ENCODE results near the gene SCMH1. TPM values are rescaled to one million over a fixed set of nuclear protein-coding genes. Genes with fewer than 3 reads are reported as not detected.
A peak's percentile ranks its signal among the peaks of the same experiment; 100 is the strongest.

Gene SCMH1
- total RNA-seq, 1 donor from 2014 or later: 18.4 TPM

DNA sequence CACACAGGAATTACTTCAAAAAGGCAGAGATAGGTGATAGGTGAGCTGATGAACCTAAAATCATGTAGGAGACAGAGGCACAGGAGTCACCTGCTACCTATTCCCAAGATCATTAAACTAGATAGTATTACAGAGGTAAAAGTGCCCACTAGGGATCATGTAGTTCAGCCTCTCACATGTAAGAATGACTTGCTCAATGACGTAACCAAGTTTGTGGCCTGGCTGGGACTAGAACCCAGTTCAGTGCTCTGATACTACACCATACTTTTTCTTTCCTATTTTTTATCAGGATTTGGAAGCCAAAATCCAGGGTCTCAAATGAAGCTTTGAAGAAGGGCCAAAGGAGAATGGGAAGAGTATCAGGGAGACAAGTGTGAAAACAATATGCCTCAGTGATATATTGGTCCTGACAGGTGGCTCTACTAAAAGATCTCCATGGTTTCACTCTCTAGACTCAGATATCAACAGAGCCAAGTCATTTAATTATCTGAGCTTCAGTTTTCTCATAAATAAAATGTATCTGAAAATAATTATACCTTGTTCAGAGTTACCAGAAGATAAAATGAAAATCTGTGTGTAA is 133.3 kb downstream of the SCMH1 start:
- FAIRE-seq: no peak
- Mint-ChIP-seq H3K9me3 (ENCODE audit: unreplicated experiment) (no peaks in the 10 kb centered on the region), H3K27me3 (ENCODE audit: low read depth, unreplicated experiment) (no peaks in the 10 kb centered on the region), H3K27ac (ENCODE audit: unreplicated experiment) (peak overlapping the region; percentile 97), H3K4me3 (ENCODE audit: unreplicated experiment) (no peak overlapping the region), H3K36me3 (ENCODE audit: low read depth, unreplicated experiment) (peaks cover 3% of the 10 kb centered on the region), H3K4me1 (ENCODE audit: low read depth, unreplicated experiment) (peaks cover 22% of the 10 kb centered on the region)
- peaks cover 23% of the 10 kb centered on the region for H3K4me1 ChIP-seq (ENCODE audit: insufficient read depth, low read length)
- peak overlapping the region; percentile 49 for H3K4me3 ChIP-seq (ENCODE audit: insufficient read depth, low read depth, low read length)
- peak overlapping the region; percentile 91 for H3K27ac ChIP-seq (ENCODE audit: low read depth, low read length)
- peak overlapping the region; percentile 88 for H3K4me2 ChIP-seq (ENCODE audit: low read length)
- DNase-seq (ENCODE audit: low read depth): peak; percentile 51
- no peaks in the 10 kb centered on the region for H3K9me3 ChIP-seq (ENCODE audit: insufficient read depth, low read depth, low read length)
- no peaks in the 10 kb centered on the region for H3K27me3 ChIP-seq (ENCODE audit: insufficient read depth, low read length)
- no peaks in the 10 kb centered on the region for H3K79me2 ChIP-seq (ENCODE audit: insufficient read depth, low read length)
- H2AFZ ChIP-seq (ENCODE audit: low read depth, low read length): no peak overlapping the region
- H3K9ac ChIP-seq (ENCODE audit: low read length): peak overlapping the region; percentile 73
- H4K20me1 ChIP-seq (ENCODE audit: insufficient read depth, low read length): no peaks in the 10 kb centered on the region
- no peaks in the 10 kb centered on the region for H3K36me3 ChIP-seq (ENCODE audit: insufficient read depth, low read length)
- TF ChIP-seq EZH2 (IDR thresholded peaks at IDR 0.05; ENCODE audit: insufficient read depth, low read length): no peak
- TF ChIP-seq, protein P1, sequence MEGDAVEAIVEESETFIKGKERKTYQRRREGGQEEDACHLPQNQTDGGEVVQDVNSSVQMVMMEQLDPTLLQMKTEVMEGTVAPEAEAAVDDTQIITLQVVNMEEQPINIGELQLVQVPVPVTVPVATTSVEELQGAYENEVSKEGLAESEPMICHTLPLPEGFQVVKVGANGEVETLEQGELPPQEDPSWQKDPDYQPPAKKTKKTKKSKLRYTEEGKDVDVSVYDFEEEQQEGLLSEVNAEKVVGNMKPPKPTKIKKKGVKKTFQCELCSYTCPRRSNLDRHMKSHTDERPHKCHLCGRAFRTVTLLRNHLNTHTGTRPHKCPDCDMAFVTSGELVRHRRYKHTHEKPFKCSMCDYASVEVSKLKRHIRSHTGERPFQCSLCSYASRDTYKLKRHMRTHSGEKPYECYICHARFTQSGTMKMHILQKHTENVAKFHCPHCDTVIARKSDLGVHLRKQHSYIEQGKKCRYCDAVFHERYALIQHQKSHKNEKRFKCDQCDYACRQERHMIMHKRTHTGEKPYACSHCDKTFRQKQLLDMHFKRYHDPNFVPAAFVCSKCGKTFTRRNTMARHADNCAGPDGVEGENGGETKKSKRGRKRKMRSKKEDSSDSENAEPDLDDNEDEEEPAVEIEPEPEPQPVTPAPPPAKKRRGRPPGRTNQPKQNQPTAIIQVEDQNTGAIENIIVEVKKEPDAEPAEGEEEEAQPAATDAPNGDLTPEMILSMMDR (IDR thresholded peaks at IDR 0.05; ENCODE audit: insufficient read depth, low read depth, low read length): no peak

DNA sequence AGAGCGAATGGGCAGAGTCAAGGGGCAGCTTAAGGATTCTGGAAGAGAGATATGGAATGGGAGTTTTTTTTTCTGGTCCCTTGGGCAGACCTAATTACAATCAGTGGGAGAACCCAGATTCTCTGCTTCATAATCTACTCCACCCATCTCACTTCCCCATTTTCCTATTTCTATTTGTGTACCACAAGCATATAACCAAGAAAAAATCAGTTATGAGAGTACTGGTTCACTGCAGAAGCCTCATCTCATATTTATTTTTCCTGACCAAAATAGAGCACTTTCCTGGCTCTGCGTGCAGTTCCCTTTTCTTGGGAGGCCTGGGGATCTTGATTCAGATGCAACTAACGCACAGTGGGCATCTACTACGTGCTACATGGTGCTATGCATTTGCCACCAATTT is 138.3 kb downstream of the SCMH1 start:
- H3K9me3 ChIP-seq (ENCODE audit: insufficient read depth, low read depth, low read length): no peaks in the 10 kb centered on the region

DNA sequence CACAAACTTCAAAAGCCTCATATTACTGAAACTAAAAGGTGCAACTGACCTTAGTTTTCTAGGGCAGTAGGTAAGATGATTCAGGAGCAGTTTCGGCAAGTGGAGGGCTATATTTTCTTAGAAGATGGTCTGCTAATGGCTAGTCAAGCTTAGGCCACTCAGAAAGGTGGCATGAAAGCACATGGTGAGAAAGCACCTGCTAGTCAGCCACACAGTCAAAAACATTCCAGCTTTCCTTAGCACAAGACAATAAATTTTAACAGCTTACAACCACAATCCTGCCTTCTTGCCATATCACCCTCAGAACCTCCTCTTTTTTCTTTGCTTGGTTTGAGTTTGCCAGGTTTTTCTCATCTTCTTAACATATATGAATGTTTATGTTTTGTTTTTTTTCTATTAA is 139.5 kb downstream of the SCMH1 start:
- Histone ChIP-seq H3K9me3 (ENCODE audit: insufficient read depth, low read depth, low read length) (no peaks in the 10 kb centered on the region), H2AFZ (ENCODE audit: low read depth, low read length) (no peak overlapping the region), H3K4me3 (ENCODE audit: insufficient read depth, low read depth, low read length) (no peak overlapping the region), H3K27ac (ENCODE audit: low read depth, low read length) (no peak overlapping the region), H3K36me3 (ENCODE audit: insufficient read depth, low read length) (no peaks in the 10 kb centered on the region), H3K4me2 (ENCODE audit: low read length) (peak overlapping the region; percentile 18), H3K4me1 (ENCODE audit: insufficient read depth, low read length) (peaks cover 13% of the 10 kb centered on the region), H3K9ac (ENCODE audit: low read length) (no peak overlapping the region), H4K20me1 (ENCODE audit: insufficient read depth, low read length) (no peaks in the 10 kb centered on the region), H3K27me3 (ENCODE audit: insufficient read depth, low read length) (no peaks in the 10 kb centered on the region), H3K79me2 (ENCODE audit: insufficient read depth, low read length) (no peaks in the 10 kb centered on the region)
- Mint-ChIP-seq H3K4me1 (ENCODE audit: low read depth, unreplicated experiment) (peaks cover 1% of the 10 kb centered on the region), H3K27ac (ENCODE audit: unreplicated experiment) (no peak overlapping the region), H3K27me3 (ENCODE audit: low read depth, unreplicated experiment) (no peaks in the 10 kb centered on the region), H3K36me3 (ENCODE audit: low read depth, unreplicated experiment) (peaks cover 4% of the 10 kb centered on the region), H3K9me3 (ENCODE audit: unreplicated experiment) (no peaks in the 10 kb centered on the region), H3K4me3 (ENCODE audit: unreplicated experiment) (no peak overlapping the region)
- FAIRE-seq: no peak
- no peak for DNase-seq (ENCODE audit: low read depth)
- TF ChIP-seq, protein P1 (IDR thresholded peaks at IDR 0.05; ENCODE audit: insufficient read depth, low read depth, low read length): no peak
- TF ChIP-seq EZH2 (IDR thresholded peaks at IDR 0.05; ENCODE audit: insufficient read depth, low read length): no peak

More for the DNA sequence above, 138.3 kb downstream of the SCMH1 start:
- no peaks in the 10 kb centered on the region for H3K27me3 ChIP-seq (ENCODE audit: insufficient read depth, low read length)
- Mint-ChIP-seq H3K4me3 (ENCODE audit: unreplicated experiment) (no peak overlapping the region), H3K36me3 (ENCODE audit: low read depth, unreplicated experiment) (peaks cover 4% of the 10 kb centered on the region), H3K27ac (ENCODE audit: unreplicated experiment) (no peak overlapping the region), H3K4me1 (ENCODE audit: low read depth, unreplicated experiment) (peaks cover 4% of the 10 kb centered on the region), H3K27me3 (ENCODE audit: low read depth, unreplicated experiment) (no peaks in the 10 kb centered on the region), H3K9me3 (ENCODE audit: unreplicated experiment) (no peaks in the 10 kb centered on the region)
- no peaks in the 10 kb centered on the region for H3K79me2 ChIP-seq (ENCODE audit: insufficient read depth, low read length)
- no peak for TF ChIP-seq EZH2 (IDR thresholded peaks at IDR 0.05; ENCODE audit: insufficient read depth, low read length)
- TF ChIP-seq, protein P1 (IDR thresholded peaks at IDR 0.05; ENCODE audit: insufficient read depth, low read depth, low read length): no peak
- DNase-seq (ENCODE audit: low read depth) (no peak), FAIRE-seq (no peak)
- no peak overlapping the region for H2AFZ ChIP-seq (ENCODE audit: low read depth, low read length)
- H3K4me2 ChIP-seq (ENCODE audit: low read length): no peak overlapping the region
- H3K36me3 ChIP-seq (ENCODE audit: insufficient read depth, low read length): no peaks in the 10 kb centered on the region
- peaks cover 18% of the 10 kb centered on the region for H3K4me1 ChIP-seq (ENCODE audit: insufficient read depth, low read length)
- H3K9ac ChIP-seq (ENCODE audit: low read length): no peak overlapping the region
- H3K4me3 ChIP-seq (ENCODE audit: insufficient read depth, low read depth, low read length): no peak overlapping the region
- H3K27ac ChIP-seq (ENCODE audit: low read depth, low read length): no peak overlapping the region
- H4K20me1 ChIP-seq (ENCODE audit: insufficient read depth, low read length): no peaks in the 10 kb centered on the region
